GM12874 (cell line): Measurements from ENCODE around the gene GPBAR1.

Experiments
- CTCF ChIP-seq: IDR thresholded peaks from 2 replicates; pipeline ENCODE4 v1.5.1; 2011; ENCODE audit warnings: low read depth, mild to moderate bottlenecking, control low read depth, low read length, moderate library complexity; ENCODE audit not compliant: insufficient read depth

Gene GPBAR1

GRCh38 chr2:218298314-218298875 is 37.6 kb downstream of the GPBAR1 start:
- TF ChIP-seq CTCF: no peak

GRCh38 chr2:218300141-218300540 is 39.3 kb downstream of the GPBAR1 start:
- TF ChIP-seq CTCF: no peak

GRCh38 chr2:218301176-218301819 is 40.5 kb downstream of the GPBAR1 start:
- peak; percentile 89 for TF ChIP-seq CTCF

GRCh38 chr2:218305383-218305782 is 44.6 kb downstream of the GPBAR1 start:
- TF ChIP-seq CTCF: no peak

- no peak for TF ChIP-seq CTCF
Measured at GRCh38 chr2:218306184-218306920, 45.5 kb downstream of the GPBAR1 start.

GRCh38 chr2:218307415-218308090 is 46.7 kb downstream of the GPBAR1 start:
- no peak for TF ChIP-seq CTCF
